ENCODE data around the gene TOLLIP. TPM values are rescaled to one million over a fixed set of nuclear protein-coding genes. Genes with fewer than 3 reads are reported as not detected.

TOLLIP gene
- polyA plus RNA-seq, 1 experiment: 38.3 TPM

DNA sequence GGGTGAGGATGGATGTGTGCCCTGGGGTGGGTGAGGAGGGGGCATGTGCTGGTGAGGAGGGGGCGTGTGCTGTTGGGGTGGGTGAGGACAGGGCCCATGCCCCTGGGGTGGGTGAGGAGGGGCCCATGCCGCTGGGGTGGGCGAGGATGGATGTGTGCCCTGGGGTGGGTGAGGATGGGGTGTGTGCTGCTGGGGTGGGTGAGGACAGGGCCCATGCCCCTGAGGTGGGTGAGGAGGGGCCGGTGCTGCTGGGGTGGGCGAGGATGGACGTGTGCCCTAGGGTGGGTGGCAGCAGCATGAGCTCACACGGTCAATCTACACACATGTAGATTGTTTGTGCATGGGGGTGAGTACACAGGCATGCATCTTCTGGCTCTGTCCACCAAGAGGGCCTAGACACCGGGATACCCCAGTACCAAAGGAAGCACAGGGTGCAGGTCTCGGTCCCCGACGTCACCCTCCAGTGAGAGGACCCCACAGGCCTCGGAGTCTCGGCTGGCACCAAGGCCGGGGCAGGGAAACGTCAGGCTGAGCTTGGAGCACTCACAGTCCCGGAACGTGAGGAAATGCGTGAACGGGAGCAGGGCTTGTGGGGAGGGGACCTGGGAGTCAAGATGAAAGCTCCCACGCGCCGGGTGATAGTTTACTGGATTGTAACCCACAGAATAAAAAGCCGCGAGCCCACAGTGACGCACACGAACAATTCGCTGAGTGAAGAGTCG is 37.4 kb upstream of the TOLLIP start:
- ChIA-PET CTCF (no interaction called here), POLR2A (no interaction called here)
- TF ChIP-seq CTCF (IDR thresholded peaks at IDR 0.05; ENCODE audit: insufficient read depth, low read depth, low read length): no peak
- H3K36me3 ChIP-seq (ENCODE audit: control insufficient read depth, insufficient read depth, low read length): no peaks in the 10 kb centered on the region
- peaks cover 6% of the 10 kb centered on the region for H3K27me3 ChIP-seq (ENCODE audit: control insufficient read depth, insufficient read depth, low read length)
- DNase-seq (ENCODE audit: low read depth): no peak
- no peak overlapping the region for H3K4me3 ChIP-seq (ENCODE audit: low read depth, low read length)

DNA sequence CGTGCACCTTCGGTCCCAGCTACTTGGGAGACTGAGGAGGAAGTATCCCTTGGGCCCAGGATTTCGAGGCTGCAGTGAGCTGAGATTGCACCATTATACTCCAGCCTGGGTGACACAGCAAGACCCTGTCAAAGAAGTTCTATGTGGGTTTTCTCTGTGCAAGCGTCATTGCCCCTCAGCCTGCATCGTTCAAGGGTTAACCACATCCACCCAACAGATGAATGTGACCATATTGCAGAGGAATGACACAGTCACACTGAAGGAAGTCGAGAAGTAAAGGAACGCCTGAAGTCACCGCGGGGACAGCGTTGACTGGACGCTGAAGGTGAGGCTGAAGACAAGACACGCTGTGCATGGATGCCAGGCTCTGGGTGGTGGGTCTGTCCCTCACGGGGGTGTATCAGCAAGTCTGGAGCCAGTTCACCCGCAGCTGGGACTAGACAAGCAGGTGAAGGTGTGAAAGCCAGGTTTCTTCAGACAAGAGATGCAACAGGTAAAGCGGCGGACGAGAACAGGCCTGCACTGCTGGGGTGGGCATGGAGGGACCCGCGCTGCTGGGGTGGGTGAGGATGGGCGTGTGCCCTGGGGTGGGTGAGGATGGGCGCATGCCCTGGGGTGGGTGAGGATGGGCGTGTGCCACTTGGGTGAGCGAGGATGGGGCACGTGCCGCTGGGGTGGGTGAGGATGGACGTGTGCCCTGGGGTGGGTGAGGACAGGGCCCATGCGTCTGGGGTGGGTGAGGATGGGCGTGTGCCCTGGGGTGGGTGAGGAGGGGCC is 36.5 kb upstream of the TOLLIP start:
- H3K4me3 ChIP-seq (ENCODE audit: low read depth, low read length): no peak overlapping the region
- H3K27me3 ChIP-seq (ENCODE audit: control insufficient read depth, insufficient read depth, low read length): peaks cover 6% of the 10 kb centered on the region
- POLR2A ChIA-PET: no interaction called here
- no peak for TF ChIP-seq CTCF (IDR thresholded peaks at IDR 0.05; ENCODE audit: insufficient read depth, low read depth, low read length)
- no peaks in the 10 kb centered on the region for H3K36me3 ChIP-seq (ENCODE audit: control insufficient read depth, insufficient read depth, low read length)
- no peak for DNase-seq (ENCODE audit: low read depth)
- CTCF ChIA-PET: no interaction called here

DNA sequence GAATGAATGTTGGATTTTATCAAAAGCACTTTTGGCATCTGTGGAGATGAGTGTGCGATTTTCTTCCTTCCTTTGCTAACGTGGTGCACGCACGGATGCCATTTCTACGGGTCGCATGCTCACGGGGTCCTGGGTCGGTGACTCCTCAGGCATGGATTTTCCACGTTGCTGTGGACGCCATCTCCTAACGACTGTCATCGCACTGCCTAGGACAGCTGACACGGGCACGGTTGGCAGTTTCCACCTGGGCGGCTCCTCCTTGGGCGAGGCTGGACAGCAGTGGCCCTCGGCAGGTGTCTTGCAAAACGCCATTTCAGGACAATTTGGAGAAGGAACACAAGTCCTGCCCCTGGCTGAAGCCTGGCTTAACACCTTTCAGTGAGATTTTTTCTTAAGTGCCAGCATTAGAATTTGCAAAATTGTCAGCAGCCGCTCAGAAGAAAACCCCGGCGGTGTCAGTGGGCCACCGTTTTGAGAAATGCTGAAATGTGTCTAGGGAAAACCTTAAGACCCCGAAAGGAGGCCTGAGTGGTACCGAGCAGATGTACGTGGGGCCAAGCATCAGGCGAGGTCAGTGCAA is 34.7 kb upstream of the TOLLIP start:
- TF ChIP-seq CTCF (IDR thresholded peaks at IDR 0.05; ENCODE audit: insufficient read depth, low read depth, low read length): no peak
- ChIA-PET POLR2A (no interaction called here), CTCF (no interaction called here)
- no peak overlapping the region for H3K4me3 ChIP-seq (ENCODE audit: low read depth, low read length)
- no peaks in the 10 kb centered on the region for H3K36me3 ChIP-seq (ENCODE audit: control insufficient read depth, insufficient read depth, low read length)
- DNase-seq (ENCODE audit: low read depth): no peak
- H3K27me3 ChIP-seq (ENCODE audit: control insufficient read depth, insufficient read depth, low read length): no peaks in the 10 kb centered on the region

DNA sequence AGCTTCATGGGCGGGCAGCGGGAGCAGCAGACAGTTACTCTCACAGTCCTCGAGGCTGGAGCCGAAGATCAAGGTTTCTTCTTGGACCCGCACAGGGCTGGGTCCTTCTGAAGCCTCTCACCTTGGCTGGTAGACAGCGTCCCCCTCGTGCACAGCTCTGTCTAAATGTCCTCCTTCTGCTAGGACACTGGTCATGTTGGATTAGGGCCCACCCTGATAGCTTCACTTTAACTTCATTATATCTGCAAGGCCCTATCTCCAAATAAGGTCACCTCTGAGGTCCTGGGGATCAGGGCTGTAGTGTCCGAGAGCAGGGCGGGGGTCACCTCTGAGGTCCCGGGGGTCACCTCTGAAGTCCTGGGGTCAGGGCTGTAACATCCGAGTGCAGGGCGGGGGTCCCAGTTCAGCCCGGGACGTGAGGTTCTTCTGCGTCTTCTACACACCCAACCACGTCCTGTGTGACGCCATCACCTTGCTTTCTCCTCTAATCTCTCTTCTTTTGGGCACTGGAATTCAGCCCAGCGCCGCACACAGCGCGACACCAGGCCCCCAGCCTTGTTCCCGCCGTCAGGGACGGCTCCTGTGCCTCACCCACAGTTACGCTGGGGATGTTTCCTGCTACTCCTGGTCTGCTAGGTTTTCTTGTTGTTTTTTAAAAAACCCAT is 34.1 kb upstream of the TOLLIP start:
- Histone ChIP-seq H3K27me3 (ENCODE audit: control insufficient read depth, insufficient read depth, low read length) (no peaks in the 10 kb centered on the region), H3K4me3 (ENCODE audit: low read depth, low read length) (no peak overlapping the region), H3K36me3 (ENCODE audit: control insufficient read depth, insufficient read depth, low read length) (no peaks in the 10 kb centered on the region)
- ChIA-PET POLR2A (no interaction called here), CTCF (no interaction called here)
- no peak for DNase-seq (ENCODE audit: low read depth)
- TF ChIP-seq CTCF (IDR thresholded peaks at IDR 0.05; ENCODE audit: insufficient read depth, low read depth, low read length): no peak

GRCh38 chr11:1342946-1343345 is 33.5 kb upstream of the TOLLIP start:
- DNase-seq (ENCODE audit: low read depth): no peak

More at GRCh38 chr11:1342946-1343345, 33.5 kb upstream of the TOLLIP start:
- TF ChIP-seq CTCF (IDR thresholded peaks at IDR 0.05; ENCODE audit: insufficient read depth, low read depth, low read length): no peak
- no peaks in the 10 kb centered on the region for H3K36me3 ChIP-seq (ENCODE audit: control insufficient read depth, insufficient read depth, low read length)
- no peak overlapping the region for H3K4me3 ChIP-seq (ENCODE audit: low read depth, low read length)
- no peaks in the 10 kb centered on the region for H3K27me3 ChIP-seq (ENCODE audit: control insufficient read depth, insufficient read depth, low read length)
- ChIA-PET CTCF (no interaction called here), POLR2A (no interaction called here)

Measured in BJ (cell line).